AG04449 (cell line): ENCODE measurements around the gene METAP1D.
"Not testable (repeated sequence)": the region's sequence is repeated elsewhere in the genome, so short reads cannot be mapped to it uniquely, and the experiment has no call there.

ENCODE experiments used
- CTCF ChIA-PET: fragments of 350-600 bp; formaldehyde crosslinking; extraction: SDS; loops from one replicate; lab custom pipeline; 2021; ENCODE audit warnings: antibody characterized with exemption; lab: Yijun Ruan, JAX
- POLR2A ChIA-PET: fragments of 400-600, 350-600 bp; formaldehyde crosslinking; extraction: SDS; loops from one replicate; lab custom pipeline; 2020; ENCODE audit warnings: antibody characterized with exemption, inconsistent platforms; lab: Yijun Ruan, JAX
- DNase-seq: peaks from one replicate; pipeline ENCODE4 v3.0.0-alpha.2; 2010; ENCODE audit warnings: low read depth, low spot score
- H3K4me3 ChIP-seq: 2 replicates; pipeline ENCODE4 v1.5.1; 2011; ENCODE audit warnings: low read depth, mild to moderate bottlenecking, control low read depth, low read length
- CTCF ChIP-seq: IDR thresholded peaks from one replicate; pipeline ENCODE4 v1.5.1; 2011; ENCODE audit warnings: mild to moderate bottlenecking, moderate library complexity, low read length, control low read depth, inconsistent platforms; ENCODE audit not compliant: insufficient read depth; ENCODE audit errors: missing control alignments

Gene METAP1D

GRCh38 chr2:172109256-172109987 lies 109.7 kb downstream of the METAP1D start:
- ChIA-PET CTCF (interaction anchor here (1.6 to 18.1 kb wide), 4 partner anchors 12 to 407 kb away, joined by 3 to 355 read pairs (median 128); no protein-coding TSS in a partner anchor), POLR2A (no interaction called here)
- TF ChIP-seq CTCF: no peak
- DNase-seq: no peak
- no peak overlapping the region for H3K4me3 ChIP-seq

DNA sequence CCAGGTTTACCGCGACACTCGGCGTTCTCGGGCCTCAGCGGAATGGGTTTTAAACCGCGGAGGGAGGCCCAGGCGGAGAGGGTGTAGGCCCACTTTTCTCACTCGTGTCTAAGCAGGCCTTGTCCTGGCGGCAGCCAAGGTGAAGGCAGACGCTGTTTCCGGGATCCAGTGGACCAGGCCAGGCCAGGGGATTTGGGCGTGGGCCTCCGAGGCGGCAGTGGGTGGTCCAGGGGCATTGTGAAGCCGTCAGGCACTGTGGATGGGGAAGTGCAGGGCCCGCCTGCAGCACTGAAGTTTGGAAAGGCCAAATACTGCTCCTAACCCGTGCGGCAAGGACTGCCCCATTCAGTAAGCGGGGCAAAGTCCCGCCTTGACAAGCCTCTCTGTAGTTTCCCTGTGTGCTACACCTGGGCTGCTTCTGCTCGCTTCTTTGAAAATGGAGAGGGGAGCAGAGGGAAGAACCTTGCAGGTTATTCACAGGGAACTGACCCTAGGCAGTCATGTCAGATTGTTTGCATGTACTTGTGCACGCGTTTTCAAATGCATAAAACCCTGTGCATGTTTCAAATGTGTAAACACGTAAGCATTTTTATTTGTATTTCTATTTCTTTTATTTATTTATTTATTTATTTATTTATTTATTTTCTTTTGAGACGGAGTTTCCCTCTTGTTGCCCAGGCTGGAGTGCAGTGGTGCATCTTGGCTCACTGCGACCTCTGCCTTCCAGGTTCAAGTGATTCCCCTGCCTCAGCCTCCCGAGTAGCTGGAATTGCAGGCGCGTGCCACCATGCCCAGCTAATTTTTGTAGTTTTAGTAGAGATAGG lies 110.4 kb downstream of the METAP1D start:
- TF ChIP-seq CTCF: no peak
- CTCF ChIA-PET: interaction anchor here (0.9 to 18.1 kb wide), 2 partner anchors 12 to 407 kb away, joined by 3 to 355 read pairs; no protein-coding TSS in a partner anchor
- POLR2A ChIA-PET: no interaction called here
- no peak overlapping the region for H3K4me3 ChIP-seq
- DNase-seq: no peak

DNA sequence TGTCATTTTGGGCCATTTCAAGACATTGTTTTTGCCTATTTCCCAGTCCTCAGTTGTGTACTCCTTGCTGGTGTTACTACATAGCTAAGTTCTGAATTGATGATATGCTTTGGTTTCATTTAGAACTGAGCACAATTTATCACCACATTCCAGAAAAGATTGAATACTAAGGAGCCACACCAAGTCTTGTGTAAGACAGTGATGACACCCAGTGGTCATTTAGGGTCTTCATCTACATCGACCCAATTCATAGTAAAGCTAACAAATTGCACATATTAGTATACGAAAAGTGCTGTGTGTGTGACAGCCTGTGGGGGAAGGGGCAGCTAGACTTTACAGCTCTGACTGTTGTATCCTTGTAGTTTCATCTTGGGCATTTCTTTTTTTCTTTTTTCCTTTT lies 113.9 kb downstream of the METAP1D start:
- peak; percentile 29 for TF ChIP-seq CTCF
- CTCF ChIA-PET: interaction anchor here (0.6 to 18.1 kb wide), 36 partner anchors 7 to 1299 kb away, joined by 3 to 355 read pairs (median 4); partner anchors contain the start of gene DLX2
- no peak for DNase-seq

GRCh38 chr2:172114176-172114575 lies 114.4 kb downstream of the METAP1D start:
- ChIA-PET CTCF (interaction anchor here (0.7 to 18.1 kb wide), 30 partner anchors 7 to 1299 kb away, joined by 3 to 355 read pairs (median 6); partner anchors contain the start of gene DLX2), POLR2A (interaction anchor here (1.2 kb wide), 1 partner anchor 11 kb away, joined by 3 read pairs; the partner anchor contains the start of gene DLX2)
- H3K4me3 ChIP-seq, DNase-seq: not testable (repeated sequence)

More for the DNA sequence above, 113.9 kb downstream of the METAP1D start:
- H3K4me3 ChIP-seq: no peak overlapping the region
- POLR2A ChIA-PET: interaction anchor here (1.2 kb wide), 1 partner anchor 11 kb away, joined by 3 read pairs; the partner anchor contains the start of gene DLX2

DNA sequence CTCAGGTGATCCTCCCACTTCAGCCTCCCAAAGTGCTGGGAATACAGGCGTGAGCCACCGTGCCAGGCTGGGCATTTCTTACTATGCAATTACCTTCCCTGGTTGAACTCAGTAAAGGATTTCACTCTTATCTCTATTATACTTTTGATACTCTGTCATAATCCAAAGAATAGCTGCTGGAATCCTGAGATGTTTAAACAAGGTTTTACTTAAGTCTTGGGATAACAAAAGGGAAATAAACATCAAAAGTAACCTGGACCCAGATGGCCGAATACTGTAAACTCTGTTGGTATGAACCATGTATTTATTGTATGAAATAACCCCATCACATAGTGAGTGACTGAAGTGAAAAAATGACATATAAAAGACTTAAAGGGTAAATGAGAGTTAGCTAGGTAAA lies 114.8 kb downstream of the METAP1D start:
- ChIA-PET CTCF (interaction anchor here (0.8 to 18.1 kb wide), 14 partner anchors 8 to 1300 kb away, joined by 3 to 355 read pairs (median 7); no protein-coding TSS in a partner anchor), POLR2A (no interaction called here)

More for the DNA sequence above, 114.8 kb downstream of the METAP1D start:
- no peak for DNase-seq
- TF ChIP-seq CTCF: no peak
- no peak overlapping the region for H3K4me3 ChIP-seq
